Stimulated activated CD8-positive, alpha-beta memory T cell treated with anti-CD3 and anti-CD28 coated beads, Interleukin-12 subunit alpha, Interleukin-12 subunit beta, amount 100 ng/mL, for 1 hour (primary cell): Measurements from ENCODE around the gene MRPL4.
"Not testable (repeated sequence)": the region's sequence is repeated elsewhere in the genome, so short reads cannot be mapped to it uniquely, and the experiment has no call there.

ENCODE experiments used
- DNase-seq: peaks from one replicate; pipeline ENCODE4 v3.0.0-alpha.2; 2020; ENCODE audit warnings: low read depth

MRPL4 gene

GRCh38 chr19:10230173-10230860, 21.7 kb upstream of the MRPL4 start:
- peak; percentile 33 for DNase-seq

DNA sequence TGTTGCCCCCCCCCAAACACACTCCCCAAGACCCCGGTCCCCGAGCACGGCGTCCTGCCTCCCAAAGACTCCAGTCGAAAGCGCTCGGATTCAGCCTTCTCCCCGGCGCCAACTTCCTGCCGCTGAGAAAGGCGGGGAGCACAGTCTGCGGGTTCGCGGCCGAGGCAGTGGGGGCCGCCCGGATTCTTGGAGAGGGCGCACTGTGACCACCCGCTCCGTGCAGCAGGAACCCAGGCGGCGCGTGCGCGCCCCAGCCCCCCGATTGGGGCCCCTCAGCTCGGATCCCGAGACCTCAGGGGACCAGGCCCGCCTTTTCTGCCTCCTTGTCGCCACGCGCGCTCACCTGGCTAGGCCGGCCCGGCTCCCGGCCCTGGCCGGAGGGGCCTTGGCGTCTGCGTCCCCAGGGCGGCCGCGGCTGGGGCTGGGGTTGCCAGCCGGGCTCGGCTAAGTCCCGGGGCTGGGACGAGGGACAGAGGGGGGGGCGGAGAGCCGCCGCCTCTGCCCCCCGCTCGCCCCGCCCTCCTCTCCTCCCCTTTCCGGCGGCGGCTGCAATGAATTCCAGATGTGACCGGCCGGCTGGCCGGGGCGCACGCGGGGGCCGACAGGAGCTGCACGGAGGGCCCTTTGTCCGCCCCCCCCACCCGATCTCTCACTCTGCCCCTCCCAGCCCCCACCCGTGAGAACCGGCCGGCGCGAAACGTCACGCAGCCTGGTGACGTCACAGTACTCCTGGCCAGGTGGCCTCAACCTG, 21.0 kb upstream of the MRPL4 start, which contains the start of gene S1PR2:
TSS of gene S1PR2 (minus strand) at position 471 of the 751 bp plus-strand sequence. CDS start 6,426 bp downstream, outside the sequence.
- DNase-seq = peak; percentile 37

DNA sequence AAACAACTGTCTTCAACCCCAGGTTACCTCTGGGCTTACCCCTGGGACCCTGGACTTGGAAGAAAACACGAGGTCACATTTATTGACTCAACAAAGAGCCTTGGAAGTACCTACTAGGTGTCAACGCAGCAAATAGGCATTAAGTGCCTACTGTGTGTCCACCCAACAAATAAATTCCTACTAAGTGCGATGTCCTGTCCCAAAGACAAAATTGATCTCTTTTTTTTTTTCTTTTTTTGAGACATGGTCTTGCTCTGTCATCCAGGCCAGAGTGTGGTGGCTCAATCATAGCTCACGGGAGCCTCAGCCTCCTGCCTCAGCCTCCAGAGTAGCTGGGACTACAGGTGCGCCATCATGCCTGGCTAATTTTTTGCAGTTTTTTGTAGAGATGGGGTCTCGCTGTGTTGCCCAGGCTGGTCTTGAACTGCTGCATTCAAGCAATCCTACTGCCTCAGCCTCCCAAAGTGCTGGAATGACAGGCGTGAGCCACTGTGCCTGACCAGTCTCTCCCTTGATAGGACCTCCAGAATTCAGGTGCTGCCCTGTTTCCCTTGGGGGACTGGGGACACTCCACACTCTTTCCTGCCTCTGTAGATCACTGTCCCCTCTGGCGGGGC, 20.3 kb upstream of the MRPL4 start:
- no peak for DNase-seq

DNA sequence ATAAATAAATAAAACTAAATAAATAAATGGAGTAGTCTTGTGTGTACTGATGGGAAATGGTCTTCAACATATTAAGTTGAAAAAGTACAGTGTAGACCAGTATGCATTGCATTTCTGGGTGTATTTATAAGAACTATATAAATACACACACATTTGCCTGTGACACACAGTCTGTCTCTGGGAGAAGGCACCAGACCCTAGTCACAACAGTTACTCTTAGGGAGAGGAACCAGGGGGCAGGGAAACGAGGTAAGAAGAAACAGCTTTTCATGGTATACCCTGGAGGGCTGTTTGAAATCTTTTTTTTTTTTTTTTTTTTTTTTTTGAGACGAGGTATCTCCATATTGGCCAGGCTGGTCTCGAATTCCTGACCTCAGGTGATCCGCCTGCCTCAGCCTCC, 18.1 kb upstream of the MRPL4 start:
- DNase-seq = no peak

DNA sequence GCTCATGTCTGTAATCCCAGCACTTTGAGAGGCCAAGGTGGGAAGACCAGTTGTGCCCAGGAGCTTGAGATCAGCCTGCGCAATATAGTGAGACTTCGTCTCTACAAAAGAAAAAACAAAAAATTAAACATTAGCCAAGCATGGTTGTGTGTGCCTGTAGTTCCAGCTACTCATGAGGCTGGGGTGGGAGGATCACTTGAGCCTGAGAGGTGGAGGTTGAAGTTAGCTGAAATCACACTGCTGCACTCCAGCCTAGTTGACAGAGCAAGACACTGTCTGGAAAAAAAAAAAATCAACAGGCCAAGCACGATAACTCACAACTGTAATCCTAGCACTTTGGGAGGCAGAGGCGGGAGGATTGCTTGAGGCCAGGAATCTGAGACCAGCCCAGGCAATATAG, 17.0 kb upstream of the MRPL4 start:
- DNase-seq = no peak

GRCh38 chr19:10235409-10235808, 16.6 kb upstream of the MRPL4 start:
- not testable (repeated sequence) for DNase-seq

DNA sequence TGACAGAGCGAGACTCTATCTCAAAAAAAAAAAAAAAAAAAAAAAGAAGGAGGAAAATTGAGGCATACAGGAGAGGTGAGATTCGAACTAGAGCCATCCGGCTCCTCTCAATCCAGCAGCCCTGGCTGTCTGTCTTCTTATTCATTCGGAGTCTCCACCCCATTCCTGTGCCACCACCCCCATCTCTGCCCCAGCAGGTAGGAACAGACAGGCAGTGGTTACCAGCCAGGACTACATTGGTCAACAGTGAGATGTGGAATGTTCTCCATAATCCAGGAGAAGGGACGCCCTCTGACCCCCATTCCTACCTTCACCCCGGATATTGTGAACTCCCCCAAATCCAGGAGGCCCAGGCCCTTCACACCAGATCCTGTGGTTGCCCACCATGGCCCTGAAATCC, 14.3 kb upstream of the MRPL4 start:
- no peak for DNase-seq

DNA sequence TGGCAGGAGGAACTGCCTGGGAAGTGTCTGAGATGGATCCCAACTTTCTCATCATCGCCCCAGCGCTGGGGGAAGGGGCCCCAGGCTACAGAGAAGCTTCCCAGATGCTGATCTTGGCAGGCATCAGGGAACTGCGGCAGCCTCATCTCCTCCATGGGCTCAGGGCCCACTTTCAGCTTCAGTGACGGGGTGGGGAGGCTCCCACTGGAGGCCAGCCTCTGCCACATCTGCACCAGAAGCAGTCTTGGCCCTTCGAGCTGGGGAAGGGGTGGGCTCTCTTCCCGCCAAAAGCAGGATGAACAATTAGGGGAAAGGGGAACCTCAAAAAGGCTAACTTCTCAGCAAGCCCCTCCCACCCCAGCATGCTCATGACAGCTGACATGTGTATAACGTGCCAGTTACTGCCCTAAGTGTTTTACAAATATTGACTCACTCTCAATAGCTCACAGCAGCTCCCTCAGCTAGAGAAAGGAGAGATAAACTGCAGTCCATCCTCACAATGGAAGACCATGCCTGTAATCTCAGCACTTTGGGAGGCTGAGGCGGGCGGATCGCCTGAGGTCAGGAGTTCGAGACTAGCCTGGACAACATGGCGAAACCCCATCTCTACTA, 13.7 kb upstream of the MRPL4 start:
- DNase-seq = no peak

DNA sequence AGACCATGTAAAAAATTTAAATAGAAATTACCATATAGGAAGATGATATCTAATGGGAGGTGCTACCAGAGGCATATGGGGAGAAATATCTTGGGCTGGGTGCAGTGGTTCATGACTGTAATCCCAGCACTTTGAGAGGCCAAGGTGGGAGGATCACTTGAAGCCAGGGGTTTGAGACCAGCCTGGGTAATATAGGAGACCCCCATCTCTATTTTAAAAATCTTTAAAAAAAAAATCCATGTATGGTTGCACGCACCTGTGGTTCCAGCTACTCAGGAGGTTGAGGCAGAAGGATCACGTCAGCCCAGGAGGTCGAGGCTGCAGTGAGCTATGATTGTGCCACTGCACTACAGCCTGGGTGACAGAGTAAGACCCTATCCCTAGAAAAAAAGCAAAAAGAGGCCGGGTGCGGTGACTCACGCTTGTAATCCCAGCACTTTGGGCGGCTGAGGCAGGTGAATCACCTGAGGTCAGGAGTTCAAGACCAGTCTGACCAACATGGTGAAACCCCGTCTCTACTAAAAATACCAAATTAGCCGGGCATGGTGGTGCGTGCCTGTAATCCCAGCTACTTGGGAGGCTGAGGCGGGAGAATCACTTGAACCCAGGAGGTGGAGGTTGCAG, 10.1 kb upstream of the MRPL4 start:
- not testable (repeated sequence) for DNase-seq

DNA sequence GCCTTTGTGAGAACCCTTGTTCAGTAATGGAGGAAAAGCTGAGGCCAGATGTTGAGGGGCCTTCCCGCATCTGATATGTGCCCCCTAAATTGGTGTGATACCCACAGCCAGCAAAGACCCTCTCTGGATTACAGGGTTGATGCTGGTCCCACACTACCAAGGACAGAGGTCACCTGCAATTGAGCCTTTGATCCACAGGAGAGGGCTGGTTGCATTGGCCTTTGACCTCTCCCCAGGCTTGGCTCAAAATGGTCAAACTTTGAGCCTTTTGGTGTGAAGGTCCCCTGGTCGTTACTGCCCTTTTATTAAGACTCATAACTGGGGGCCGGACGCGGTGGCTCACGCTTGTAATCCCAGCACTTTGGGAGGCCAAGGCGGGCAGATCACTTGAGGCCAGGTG, 8.4 kb upstream of the MRPL4 start:
- no peak for DNase-seq

DNA sequence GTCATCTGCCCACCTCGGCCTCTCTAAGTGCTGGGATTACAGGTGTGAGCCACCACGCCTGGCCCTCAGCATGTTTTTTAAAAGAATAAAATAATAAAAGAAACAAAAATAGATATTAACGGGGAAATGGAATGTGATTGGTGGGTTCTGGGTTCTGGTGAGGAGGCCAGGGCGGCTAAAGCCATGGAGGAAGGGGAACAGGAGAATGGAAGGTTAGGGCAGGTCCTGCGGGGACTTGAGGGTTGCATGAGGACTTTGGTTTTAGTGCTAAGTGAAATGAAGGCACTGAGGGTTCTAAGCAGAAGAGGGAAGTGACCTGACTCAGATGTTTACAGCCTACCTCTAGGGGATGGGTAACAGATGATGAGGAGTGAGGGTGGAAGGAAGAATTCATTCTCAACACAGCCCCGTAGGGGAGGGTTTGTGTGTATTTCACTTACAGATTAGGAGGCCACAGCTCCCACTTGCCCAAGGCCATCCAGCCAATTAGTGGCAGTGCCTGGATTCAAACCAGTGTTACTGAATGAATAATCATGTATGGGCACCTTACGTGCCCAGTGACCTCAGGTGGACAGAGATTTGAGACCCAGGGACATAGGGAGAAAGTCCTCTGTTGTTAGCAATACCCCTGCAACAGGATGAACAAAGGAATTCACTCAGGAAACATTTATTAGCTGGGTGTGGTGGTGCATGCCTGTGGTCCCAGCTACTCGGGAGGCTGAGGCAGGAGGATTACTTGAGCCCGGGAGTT, 6.7 kb upstream of the MRPL4 start:
- DNase-seq = no peak

- DNase-seq = no peak
Measured at GRCh38 chr19:10246511-10246910, 5.5 kb upstream of the MRPL4 start.

DNA sequence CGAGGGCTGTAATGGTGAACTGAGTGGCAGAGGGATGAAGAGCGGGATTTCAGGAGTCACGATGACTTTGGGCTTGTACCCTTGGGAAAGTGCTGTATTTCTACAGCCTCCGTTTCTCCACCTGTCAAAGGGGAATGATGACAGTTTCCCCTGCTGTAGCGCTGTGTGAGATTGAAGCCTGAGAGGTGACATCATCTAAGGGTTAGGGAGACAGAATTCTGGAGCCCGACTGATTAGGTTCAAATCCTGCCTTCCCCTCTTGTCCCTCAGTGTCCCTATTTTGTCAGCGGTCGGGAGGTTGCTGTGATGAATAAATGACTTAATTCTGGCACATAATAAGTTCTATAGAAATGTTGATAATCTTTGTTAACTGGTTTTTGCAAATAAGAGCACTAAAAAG, 693 bp downstream of the MRPL4 start:
- no peak for DNase-seq

DNA sequence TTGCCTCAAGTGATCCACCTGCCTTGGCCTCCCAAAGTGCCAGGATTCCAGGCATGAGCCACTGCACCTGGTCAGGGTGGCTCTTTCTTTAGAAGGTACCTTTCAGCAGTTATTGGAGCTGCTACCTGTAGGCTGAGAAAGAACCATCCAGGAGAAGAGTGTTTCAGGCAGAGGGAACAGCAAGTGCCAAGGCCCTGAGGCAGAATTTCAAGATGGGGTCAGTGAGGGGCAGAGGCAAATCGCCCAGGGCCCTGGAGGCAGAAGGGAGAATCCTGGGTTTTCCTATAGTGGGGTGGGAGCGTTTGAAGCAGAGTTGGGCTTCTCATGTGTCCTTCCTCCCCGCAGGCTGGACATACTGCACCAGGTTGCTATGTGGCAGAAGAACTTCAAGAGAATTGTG, 2.2 kb downstream of the MRPL4 start:
- no peak for DNase-seq

- DNase-seq = no peak
Measured at GRCh38 chr19:10255358-10255757, 3.3 kb downstream of the MRPL4 start.

- no peak for DNase-seq
Measured at GRCh38 chr19:10256551-10256950, 4.5 kb downstream of the MRPL4 start.

- DNase-seq = no peak
Measured at GRCh38 chr19:10256970-10257615, 5.1 kb downstream of the MRPL4 start.

DNA sequence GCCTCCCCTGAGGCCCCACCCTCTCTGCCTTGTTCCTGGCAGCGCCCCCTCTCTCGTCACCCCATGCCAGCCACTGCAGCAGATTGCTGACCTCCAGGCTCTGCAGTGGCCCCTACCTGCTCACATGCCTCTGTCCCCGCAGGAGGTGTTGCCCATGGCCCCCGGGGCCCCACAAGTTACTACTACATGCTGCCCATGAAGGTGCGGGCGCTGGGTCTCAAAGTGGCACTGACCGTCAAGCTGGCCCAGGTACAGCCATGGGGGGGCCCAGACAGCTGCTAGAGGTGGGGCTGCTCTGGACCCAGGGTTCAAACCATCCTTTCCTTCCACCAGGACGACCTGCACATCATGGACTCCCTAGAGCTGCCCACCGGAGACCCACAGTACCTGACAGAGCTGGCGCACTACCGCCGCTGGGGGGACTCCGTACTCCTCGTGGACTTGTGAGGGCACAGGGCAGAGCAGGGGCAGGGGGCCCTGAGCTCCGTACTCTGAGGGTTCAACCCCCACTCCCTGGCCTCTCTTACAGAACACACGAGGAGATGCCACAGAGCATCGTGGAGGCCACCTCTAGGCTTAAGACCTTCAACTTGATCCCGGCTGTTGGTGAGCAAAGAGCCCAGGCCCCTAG, 6.2 kb downstream of the MRPL4 start:
- no peak for DNase-seq

GRCh38 chr19:10259162-10259905, 7.3 kb downstream of the MRPL4 start:
- DNase-seq = peak; percentile 72

DNA sequence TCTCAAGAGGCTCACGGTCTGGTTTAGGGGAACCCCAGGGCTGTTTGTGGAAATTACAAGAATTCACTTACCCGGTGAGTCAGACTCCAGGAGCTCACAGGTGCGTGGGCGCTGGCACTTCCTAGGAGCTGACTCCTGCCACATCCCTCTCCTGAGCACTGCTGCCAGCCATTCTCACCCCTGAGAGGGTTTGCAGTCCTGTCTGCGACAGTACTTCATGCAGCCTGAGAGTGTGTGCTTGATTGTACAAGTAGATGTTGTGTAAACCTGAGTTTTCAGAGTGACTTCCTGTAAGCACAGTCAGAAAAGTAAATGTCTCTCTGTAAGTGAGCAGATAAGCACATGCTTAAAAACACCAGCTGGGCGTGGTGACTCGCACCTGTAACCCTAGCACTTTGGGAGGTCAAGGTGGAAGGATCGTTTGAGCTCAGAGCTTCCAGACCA, 8.1 kb downstream of the MRPL4 start:
- DNase-seq = no peak
